ENCODE measurements around the gene SIX6.

Gene SIX6

DNA sequence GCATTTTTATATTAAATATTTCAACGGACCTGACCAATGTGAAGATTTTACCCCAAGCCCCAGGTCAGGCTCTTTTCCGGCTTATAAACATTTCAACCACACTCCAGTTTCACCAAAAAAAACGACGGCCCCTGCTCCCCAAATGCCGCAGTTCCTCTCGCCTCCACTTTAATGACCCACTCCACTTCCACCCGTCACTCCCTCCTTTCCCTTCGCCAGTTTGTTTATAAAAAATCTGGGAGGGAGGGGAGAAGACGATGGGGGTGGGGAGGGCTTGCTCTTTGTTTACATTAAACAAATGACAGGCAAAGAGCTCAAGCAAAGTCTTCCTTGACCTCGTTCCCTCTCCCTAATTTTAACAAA is 5.4 kb downstream of the SIX6 start:
- no peak for DNase-seq (ENCODE audit: low spot score)

DNA sequence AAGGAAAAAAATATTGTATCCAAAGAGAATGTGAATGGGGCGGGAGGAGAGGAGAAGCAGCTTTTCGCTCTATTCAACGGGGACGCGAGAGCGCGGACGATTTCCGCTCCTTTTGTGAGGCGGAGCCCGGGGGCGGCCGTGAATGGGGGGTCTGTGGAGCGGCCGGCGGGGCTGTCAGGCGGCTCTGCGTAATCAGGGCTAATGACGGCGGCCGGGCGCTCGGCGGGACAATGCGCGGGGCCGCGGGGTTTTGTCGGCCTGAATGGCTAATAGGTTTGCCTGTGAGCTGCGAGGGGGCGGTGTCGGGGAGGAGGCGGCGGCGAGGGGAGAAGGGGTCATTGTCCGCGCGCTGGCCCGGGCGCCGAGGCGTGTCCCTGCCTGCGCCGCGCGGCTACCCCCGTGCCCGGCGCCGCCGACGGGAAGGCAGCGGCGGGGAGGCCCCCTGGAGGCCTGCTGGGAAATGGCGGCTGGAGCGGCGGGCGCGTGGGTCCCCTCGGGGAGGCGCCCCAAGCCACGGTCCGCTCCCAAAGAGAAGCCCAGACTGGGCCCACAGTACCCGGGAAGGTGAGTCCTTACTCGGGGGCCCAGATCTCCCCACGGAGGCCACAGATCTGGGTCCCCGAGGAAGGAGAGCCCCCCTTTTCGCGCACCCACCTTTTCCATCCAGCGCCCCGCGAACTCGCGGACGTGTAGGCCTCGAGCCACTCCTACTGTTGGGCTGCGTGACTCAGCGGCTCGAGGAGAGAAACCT is 6.0 kb downstream of the SIX6 start:
- peak; percentile 62 for DNase-seq (ENCODE audit: low spot score)

DNA sequence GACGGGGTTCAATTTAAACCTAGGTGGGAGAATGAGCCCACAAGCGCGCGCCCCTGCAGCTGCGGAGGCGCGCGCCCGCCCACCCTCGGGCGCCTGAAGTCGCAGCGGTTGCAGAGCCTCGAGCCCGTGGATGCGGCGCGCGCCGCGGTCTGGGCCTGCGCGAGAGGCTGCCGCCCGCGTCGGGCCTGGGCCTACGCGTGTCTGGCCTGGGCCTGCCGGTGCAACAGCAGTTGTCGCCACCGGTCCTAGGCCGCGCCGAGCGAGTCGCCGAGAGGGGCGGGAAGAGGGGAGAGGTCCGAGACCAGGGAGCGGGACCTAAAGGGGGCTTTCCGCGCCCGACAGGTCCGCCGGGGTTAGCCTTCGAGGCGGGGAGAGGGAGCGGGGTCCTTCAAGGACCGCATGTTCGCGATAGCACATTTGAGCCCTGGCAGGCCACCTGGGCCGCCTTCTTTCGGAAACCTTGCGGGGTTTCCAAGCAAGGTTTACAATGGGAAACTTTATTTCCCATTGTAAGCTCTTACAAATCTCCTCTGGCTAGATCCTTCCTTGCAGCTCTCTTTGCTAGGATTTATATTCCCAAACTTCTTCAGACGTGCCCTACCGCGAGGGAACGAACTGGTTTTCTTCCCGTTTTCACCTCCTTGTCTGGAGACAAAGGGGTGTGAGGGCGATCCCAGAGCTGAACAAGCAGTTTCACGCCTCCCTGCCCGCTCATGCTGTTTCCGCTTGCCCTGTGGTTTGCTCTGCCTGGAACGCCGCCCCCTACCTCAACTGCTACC is 6.8 kb downstream of the SIX6 start:
- no peak for DNase-seq (ENCODE audit: low spot score)

DNA sequence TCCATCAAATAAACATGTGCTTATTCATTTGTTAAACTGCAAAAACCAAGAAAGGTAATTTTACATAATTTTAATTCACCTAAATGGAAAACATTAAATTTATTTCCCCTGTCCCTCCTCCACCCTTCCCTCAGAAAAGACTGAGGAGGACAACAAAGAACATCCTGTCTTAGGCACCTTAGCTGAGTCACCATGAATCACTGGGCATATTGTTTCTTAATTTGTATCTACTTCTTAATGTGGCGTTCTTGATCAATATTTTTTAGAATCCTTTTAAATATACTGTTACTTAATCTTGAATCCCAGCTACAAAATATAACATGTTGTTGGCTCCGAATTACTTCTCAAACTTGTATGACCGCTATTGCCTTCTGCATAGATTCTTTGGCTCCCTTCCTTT is 23.5 kb downstream of the SIX6 start:
- no peak for DNase-seq (ENCODE audit: low spot score)

DNA sequence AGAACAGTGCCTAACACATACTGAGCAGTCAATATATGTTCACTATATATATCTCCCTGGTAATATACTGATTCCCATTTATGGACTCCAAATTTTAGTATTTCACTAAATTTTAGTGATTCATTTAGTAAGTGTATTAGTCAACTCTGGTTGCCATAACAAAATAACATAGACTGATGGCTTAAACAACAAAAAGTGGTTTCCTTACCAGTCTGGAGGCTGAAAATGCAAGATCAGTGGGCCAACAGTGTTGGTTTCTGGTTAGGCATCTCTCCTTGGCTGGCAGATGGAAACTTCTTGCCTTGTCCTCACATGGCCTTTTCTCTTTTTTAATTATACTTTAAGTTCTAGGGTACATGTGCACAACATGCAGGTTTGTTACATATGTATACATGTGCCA is 28.7 kb downstream of the SIX6 start:
- DNase-seq (ENCODE audit: low spot score), result no peak

DNA sequence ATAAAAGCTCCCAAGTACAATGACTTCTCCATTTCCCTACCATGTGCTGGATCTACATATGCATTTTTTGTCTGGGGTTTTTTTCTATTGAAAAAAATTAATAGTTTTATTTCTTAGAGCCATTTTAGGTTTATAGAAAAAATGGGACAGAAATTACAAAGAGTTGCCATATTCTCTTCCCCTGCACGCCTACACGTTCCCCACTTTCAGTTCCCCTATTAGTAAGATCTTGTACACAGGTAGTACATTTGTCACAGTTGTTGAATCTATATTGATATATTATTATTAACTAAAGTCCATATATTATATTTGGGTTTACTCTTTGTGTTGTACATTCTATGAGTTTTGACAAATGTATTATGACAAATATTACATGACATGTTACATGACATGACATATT is 35.7 kb downstream of the SIX6 start:
- DNase-seq (ENCODE audit: low spot score), result no peak

DNA sequence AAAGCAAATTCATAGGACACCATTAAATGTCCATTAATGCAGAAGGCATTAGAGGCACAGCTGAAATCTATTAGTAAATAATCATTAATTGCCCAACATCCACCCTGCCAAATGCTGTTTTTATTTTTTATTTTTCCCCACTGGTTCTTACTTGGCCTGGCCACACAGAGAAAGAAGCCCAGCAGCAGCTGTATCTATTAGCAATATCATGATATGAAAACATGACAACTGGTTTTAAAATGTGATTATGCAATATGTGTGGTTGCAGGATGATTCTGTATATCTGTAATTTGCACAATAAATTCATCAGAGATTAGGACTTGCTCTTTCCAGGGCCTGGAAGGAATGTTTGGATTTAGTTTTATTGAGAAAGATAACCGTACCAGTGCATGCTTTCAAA is 44.9 kb downstream of the SIX6 start:
- no peak for DNase-seq (ENCODE audit: low spot score)

DNA sequence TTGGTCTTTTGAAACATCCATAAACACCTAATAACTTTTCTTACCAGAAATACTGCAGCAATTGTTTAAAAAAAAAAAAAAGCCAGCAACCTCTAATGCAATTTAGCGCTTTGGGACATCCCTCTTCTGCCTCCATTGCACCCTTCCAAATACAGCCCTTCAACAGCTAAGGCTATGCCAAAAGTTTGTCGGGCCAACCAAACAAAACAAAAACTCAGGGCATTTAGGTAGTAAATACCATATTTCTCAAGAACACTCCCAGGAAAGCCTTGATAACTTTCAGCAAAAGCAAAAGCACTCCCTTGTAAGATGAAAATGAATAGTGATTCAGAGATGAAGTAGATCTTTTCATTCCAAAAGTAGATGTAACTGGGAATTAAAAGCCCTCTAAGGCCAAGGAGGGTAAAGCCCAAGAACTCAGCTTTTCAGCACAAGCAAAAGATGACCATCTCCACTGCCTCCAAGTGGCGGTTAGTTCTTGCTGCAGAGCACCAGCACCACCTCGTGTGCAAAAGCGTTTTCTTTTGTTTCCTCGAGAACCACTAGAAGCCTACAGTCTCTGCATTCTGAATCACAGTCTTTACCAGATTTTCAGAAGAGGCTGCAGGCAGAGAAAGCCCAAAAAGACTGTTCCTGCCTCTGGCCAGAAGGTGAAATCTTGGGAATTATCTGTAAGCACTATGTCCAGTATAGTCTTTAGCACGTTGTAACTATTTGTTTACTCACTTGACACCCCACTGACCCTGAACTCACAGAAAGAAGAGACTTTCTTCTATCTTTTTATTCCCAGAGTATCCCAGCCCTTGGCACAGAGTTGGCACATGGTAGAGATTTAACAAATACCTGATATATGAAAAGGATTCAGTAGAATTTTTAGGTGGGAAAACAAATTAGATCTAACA is 53.1 kb downstream of the SIX6 start:
- DNase-seq (ENCODE audit: low spot score), result peak; percentile 16
